DND-41 (cell line): ENCODE results near the gene CLEC4A.

Source experiments
- ATAC-seq: fragments of 200-7000 bp; cut with Tn5 transposase; 3 replicates; pipeline ENCODE4 v1.9.1; 2021; ENCODE audit warnings: low read depth; ENCODE audit not compliant: insufficient read depth
- DNase-seq: peaks from one replicate; pipeline ENCODE4 v3.0.0-alpha.2; 2020
- H2AFZ ChIP-seq: 2 replicates; pipeline ENCODE4 v1.6.0; 2012; ENCODE audit warnings: low read depth, low read length
- H3K27ac ChIP-seq: 2 replicates; pipeline ENCODE4 v1.5.1; 2012; ENCODE audit warnings: low read length, inconsistent platforms
- H3K27me3 ChIP-seq: fragments of 200-600 bp; sonication (generic); 2 replicates; pipeline ENCODE4 v1.6.0; 2012; ENCODE audit warnings: low read length, mild to moderate bottlenecking, inconsistent platforms; ENCODE audit not compliant: insufficient read depth, poor library complexity
- H3K36me3 ChIP-seq: 2 replicates; pipeline ENCODE4 v1.5.1; 2012; ENCODE audit warnings: low read length, inconsistent platforms; ENCODE audit not compliant: insufficient read depth
- H3K4me1 ChIP-seq: 2 replicates; pipeline ENCODE4 v1.5.1; 2012; ENCODE audit warnings: mild to moderate bottlenecking, low read length; ENCODE audit not compliant: insufficient read depth
- H3K4me2 ChIP-seq: 2 replicates; pipeline ENCODE4 v1.6.0; 2012; ENCODE audit warnings: mild to moderate bottlenecking, moderate library complexity, low read length, inconsistent platforms; ENCODE audit not compliant: insufficient read depth
- H3K4me3 ChIP-seq, 2 experiments: fragments of 200-600 bp in 1 of 2; shearing (Covaris generic) in 1 of 2; 2 replicates each; pipeline ENCODE4 v1.5.1; 2012 to 2016; ENCODE audit warnings: inconsistent platforms in 2 of 2, low read length in 2 of 2, mild to moderate bottlenecking in 2 of 2, low read depth in 1 of 2, moderate library complexity in 1 of 2
- H3K79me2 ChIP-seq: 2 replicates; pipeline ENCODE4 v1.6.0; 2012; ENCODE audit warnings: low read length, inconsistent platforms; ENCODE audit not compliant: insufficient read depth
- H3K9ac ChIP-seq: 2 replicates; pipeline ENCODE4 v1.6.0; 2012; ENCODE audit warnings: low read depth, mild to moderate bottlenecking, inconsistent platforms, low read length, moderate library complexity
- H3K9me3 ChIP-seq: 2 replicates; pipeline ENCODE4 v1.5.1; 2012; ENCODE audit warnings: low read length, moderate library complexity, mild to moderate bottlenecking, inconsistent platforms; ENCODE audit not compliant: insufficient read depth, severe bottlenecking
- H4K20me1 ChIP-seq: 2 replicates; pipeline ENCODE4 v1.6.0; 2012; ENCODE audit warnings: low read length; ENCODE audit not compliant: insufficient read depth
- EZH2 ChIP-seq: IDR thresholded peaks from 3 replicates; pipeline ENCODE4 v1.6.1; 2012; ENCODE audit warnings: borderline replicate concordance, low read depth, mild to moderate bottlenecking, moderate library complexity, low read length, inconsistent platforms; ENCODE audit not compliant: severe bottlenecking
- TF ChIP-seq, protein P1 (sequence below): IDR thresholded peaks from 2 replicates; pipeline ENCODE4 v1.5.1; 2012; ENCODE audit warnings: borderline replicate concordance, low read length, moderate library complexity, mild to moderate bottlenecking; ENCODE audit not compliant: poor library complexity, severe bottlenecking; ENCODE audit errors: extremely low read depth

Gene CLEC4A

GRCh38 chr12:8143261-8143660 is 19.8 kb downstream of the CLEC4A start:
- no peak overlapping the region for H2AFZ ChIP-seq
- TF ChIP-seq, protein P1, sequence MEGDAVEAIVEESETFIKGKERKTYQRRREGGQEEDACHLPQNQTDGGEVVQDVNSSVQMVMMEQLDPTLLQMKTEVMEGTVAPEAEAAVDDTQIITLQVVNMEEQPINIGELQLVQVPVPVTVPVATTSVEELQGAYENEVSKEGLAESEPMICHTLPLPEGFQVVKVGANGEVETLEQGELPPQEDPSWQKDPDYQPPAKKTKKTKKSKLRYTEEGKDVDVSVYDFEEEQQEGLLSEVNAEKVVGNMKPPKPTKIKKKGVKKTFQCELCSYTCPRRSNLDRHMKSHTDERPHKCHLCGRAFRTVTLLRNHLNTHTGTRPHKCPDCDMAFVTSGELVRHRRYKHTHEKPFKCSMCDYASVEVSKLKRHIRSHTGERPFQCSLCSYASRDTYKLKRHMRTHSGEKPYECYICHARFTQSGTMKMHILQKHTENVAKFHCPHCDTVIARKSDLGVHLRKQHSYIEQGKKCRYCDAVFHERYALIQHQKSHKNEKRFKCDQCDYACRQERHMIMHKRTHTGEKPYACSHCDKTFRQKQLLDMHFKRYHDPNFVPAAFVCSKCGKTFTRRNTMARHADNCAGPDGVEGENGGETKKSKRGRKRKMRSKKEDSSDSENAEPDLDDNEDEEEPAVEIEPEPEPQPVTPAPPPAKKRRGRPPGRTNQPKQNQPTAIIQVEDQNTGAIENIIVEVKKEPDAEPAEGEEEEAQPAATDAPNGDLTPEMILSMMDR: no peak
- no peak for TF ChIP-seq EZH2
- H3K9me3 ChIP-seq: no peaks in the 10 kb centered on the region
- no peaks in the 10 kb centered on the region for H4K20me1 ChIP-seq
- no peak overlapping the region for H3K27ac ChIP-seq
- H3K4me3 ChIP-seq: no peak overlapping the region
- H3K79me2 ChIP-seq: no peaks in the 10 kb centered on the region
- no peaks in the 10 kb centered on the region for H3K4me1 ChIP-seq
- H3K4me2 ChIP-seq: no peak overlapping the region
- peaks cover 4% of the 10 kb centered on the region for H3K27me3 ChIP-seq
- ATAC-seq: no peak
- no peaks in the 10 kb centered on the region for H3K36me3 ChIP-seq
- H3K9ac ChIP-seq: no peak overlapping the region
- no peak for DNase-seq

- H3K4me3 ChIP-seq: no peak overlapping the region
- no peak for DNase-seq
These were observed 22.5 kb downstream of the CLEC4A start for GRCh38 chr12:8145754-8146441.

DNA sequence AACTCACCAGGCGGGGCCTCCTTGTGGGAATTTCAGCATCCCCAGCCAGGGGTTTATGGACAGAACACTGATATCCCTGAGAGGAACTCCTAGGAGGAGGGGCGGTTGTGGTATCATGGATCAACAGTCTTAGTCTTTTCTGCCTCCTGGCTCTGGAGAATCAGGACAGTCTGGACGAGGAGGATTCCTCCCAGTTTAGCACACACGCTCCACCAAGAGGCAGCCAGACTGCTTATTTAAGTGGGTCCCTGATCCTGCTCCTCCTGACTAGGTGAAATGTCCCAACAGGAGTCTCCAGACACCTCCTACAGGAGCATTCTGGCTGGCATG is 23.0 kb downstream of the CLEC4A start:
- H3K36me3 ChIP-seq: no peaks in the 10 kb centered on the region
- peaks cover 4% of the 10 kb centered on the region for H3K27me3 ChIP-seq
- no peak overlapping the region for H3K27ac ChIP-seq
- no peak overlapping the region for H3K4me3 ChIP-seq
- TF ChIP-seq, protein P1: no peak
- TF ChIP-seq EZH2: no peak
- no peaks in the 10 kb centered on the region for H3K4me1 ChIP-seq
- H3K79me2 ChIP-seq: no peaks in the 10 kb centered on the region
- H3K9me3 ChIP-seq: no peaks in the 10 kb centered on the region
- no peak for DNase-seq
- no peak overlapping the region for H3K9ac ChIP-seq
- no peaks in the 10 kb centered on the region for H4K20me1 ChIP-seq
- H3K4me2 ChIP-seq: no peak overlapping the region
- no peak overlapping the region for H2AFZ ChIP-seq
- ATAC-seq: no peak

More at GRCh38 chr12:8145754-8146441, 22.5 kb downstream of the CLEC4A start:
- H3K9ac ChIP-seq: no peak overlapping the region
- H4K20me1 ChIP-seq: no peaks in the 10 kb centered on the region
- no peaks in the 10 kb centered on the region for H3K9me3 ChIP-seq
- no peak for ATAC-seq
- H2AFZ ChIP-seq: no peak overlapping the region
- H3K27ac ChIP-seq: no peak overlapping the region
- H3K79me2 ChIP-seq: no peaks in the 10 kb centered on the region
- no peak overlapping the region for H3K4me2 ChIP-seq
- no peaks in the 10 kb centered on the region for H3K36me3 ChIP-seq
- TF ChIP-seq EZH2: no peak
- TF ChIP-seq, protein P1: no peak
- H3K27me3 ChIP-seq: peaks cover 4% of the 10 kb centered on the region
- no peaks in the 10 kb centered on the region for H3K4me1 ChIP-seq

DNA sequence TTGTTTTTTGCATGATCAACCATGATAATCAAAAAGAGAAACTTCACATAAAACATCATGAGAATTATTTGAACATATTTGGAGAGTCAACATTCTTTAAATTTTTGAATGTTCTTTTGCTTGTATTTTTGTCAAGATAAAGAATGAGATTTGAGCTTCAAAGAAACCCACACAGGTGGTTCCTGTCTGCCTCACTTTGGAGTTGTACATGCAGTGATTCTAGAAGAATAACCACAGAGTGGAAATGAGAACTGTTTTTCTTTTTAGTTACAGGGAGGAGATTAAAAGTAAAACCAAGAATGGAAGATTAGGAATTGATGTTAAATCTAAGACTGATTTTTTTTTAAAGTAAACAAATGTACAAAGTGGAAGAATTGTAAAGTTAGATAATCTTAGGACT is 31.1 kb downstream of the CLEC4A start:
- Histone ChIP-seq H3K36me3 (no peaks in the 10 kb centered on the region), H3K9me3 (no peaks in the 10 kb centered on the region), H3K79me2 (no peaks in the 10 kb centered on the region), H3K4me2 (no peak overlapping the region), H3K27me3 (peaks cover 11% of the 10 kb centered on the region), H3K4me1 (peaks cover 2% of the 10 kb centered on the region; the same call in 1 of the 2 replicates), H2AFZ (no peak overlapping the region), H3K4me3 (no peak overlapping the region), H3K27ac (no peak overlapping the region), H4K20me1 (no peaks in the 10 kb centered on the region), H3K9ac (no peak overlapping the region)
- DNase-seq: no peak
- TF ChIP-seq, protein P1: no peak
- TF ChIP-seq EZH2: no peak
- ATAC-seq: peak; percentile 72
